Colonic mucosa (tissue), 4 donors: ENCODE measurements around the gene CALML6. TPM values are rescaled to one million over a fixed set of nuclear protein-coding genes. Genes with fewer than 3 reads are reported as not detected.

Experiments
- DNase-seq: peaks from one replicate; pipeline ENCODE4 v3.0.0-alpha.2; 2020
- H3K27ac ChIP-seq: fragments of 200-600 bp; one replicate; pipeline ENCODE4 v1.8.0; 2021
- H3K27me3 ChIP-seq: fragments of 200-600 bp; one replicate; pipeline ENCODE4 v1.8.0; 2021
- H3K36me3 ChIP-seq: fragments of 200-600 bp; one replicate; pipeline ENCODE4 v1.8.0; 2021
- H3K4me1 ChIP-seq: fragments of 200-600 bp; one replicate; pipeline ENCODE4 v1.8.0; 2021; ENCODE audit warnings: mild to moderate bottlenecking
- H3K4me3 ChIP-seq: fragments of 200-600 bp; one replicate; pipeline ENCODE4 v1.8.0; 2021
- H3K9ac ChIP-seq, 2 donors: one replicate each; pipeline ENCODE4 v1.7.0; 2013; ENCODE audit warnings: control low read depth in 2 of 2, low read depth in 2 of 2, low read length in 2 of 2
- H3K9me3 ChIP-seq: fragments of 200-600 bp; one replicate; pipeline ENCODE4 v1.8.0; 2021
- CTCF ChIP-seq: fragments of 200-600 bp; IDR thresholded peaks from one replicate; pipeline ENCODE4 v1.8.0; 2022; ENCODE audit warnings: antibody characterized with exemption, mild to moderate bottlenecking
- intact Hi-C: fragments of 100-400 bp; cut with DNase I; formaldehyde crosslinking; loops from one replicate; pipeline ENCODE4 v1.14.1; 2022
- total RNA-seq, 2 donors: library from RNA; stranded (reverse); fragmentation: NEBNext Ultra II Directional in 1 of 2; extraction: Animal tissue kit (Norgen Biotek cat#: 25700) in 1 of 2; gene quantifications; one replicate each; pipeline ENCODE4 v1.2.1, GENCODE V29; 2021
- donor health status: healthy.
- donor health status: DM: no; HTN: no; CAD: no.
- donor health status: DM: no; HTN: no; CAD: no.

Gene CALML6
- total RNA-seq, 2 donors from 2014 or later: 0.17 TPM; not detected in 1

GRCh38 chr1:1898246-1898933 lies 16.7 kb upstream of the CALML6 start:
- Histone ChIP-seq H3K4me3 (no peak overlapping the region), H3K4me1 (peaks cover 19% of the 10 kb centered on the region), H3K9me3 (no peaks in the 10 kb centered on the region), H3K27me3 (no peaks in the 10 kb centered on the region), H3K9ac (no peak overlapping the region), H3K27ac (no peak overlapping the region), H3K36me3 (no peaks in the 10 kb centered on the region)
- intact Hi-C loops: no loop called here
- TF ChIP-seq CTCF: no peak
- no peak for DNase-seq

GRCh38 chr1:1899266-1899966 lies 15.6 kb upstream of the CALML6 start:
- intact Hi-C loops: no loop called here
- no peaks in the 10 kb centered on the region for H3K27me3 ChIP-seq

GRCh38 chr1:1899967-1900327 lies 15.1 kb upstream of the CALML6 start:
- intact Hi-C loops: loop anchor here (10.0 kb wide), 1 partner anchor 45 kb away; no protein-coding TSS in a partner anchor
- TF ChIP-seq CTCF: no peak

More at GRCh38 chr1:1899266-1899966, 15.6 kb upstream of the CALML6 start:
- Histone ChIP-seq H3K36me3 (no peaks in the 10 kb centered on the region), H3K9ac (no peak overlapping the region), H3K4me1 (peaks cover 10% of the 10 kb centered on the region), H3K27ac (no peak overlapping the region), H3K9me3 (no peaks in the 10 kb centered on the region), H3K4me3 (no peak overlapping the region)
- no peak for DNase-seq
- no peak for TF ChIP-seq CTCF

GRCh38 chr1:1900883-1901640 lies 14.0 kb upstream of the CALML6 start:
- H3K4me3 ChIP-seq: no peak overlapping the region
- no peak for DNase-seq
- no peaks in the 10 kb centered on the region for H3K9me3 ChIP-seq
- H3K4me1 ChIP-seq: no peaks in the 10 kb centered on the region
- intact Hi-C loops: loop anchor here (10.0 kb wide), 1 partner anchor 46 kb away; no protein-coding TSS in a partner anchor
- no peaks in the 10 kb centered on the region for H3K27me3 ChIP-seq
- no peak for TF ChIP-seq CTCF
- no peak overlapping the region for H3K9ac ChIP-seq
- no peak overlapping the region for H3K27ac ChIP-seq
- no peaks in the 10 kb centered on the region for H3K36me3 ChIP-seq

More at GRCh38 chr1:1899967-1900327, 15.1 kb upstream of the CALML6 start:
- H3K9ac ChIP-seq: no peak overlapping the region
- no peak for DNase-seq
- no peaks in the 10 kb centered on the region for H3K27me3 ChIP-seq
- H3K27ac ChIP-seq: no peak overlapping the region
- H3K9me3 ChIP-seq: no peaks in the 10 kb centered on the region
- no peaks in the 10 kb centered on the region for H3K36me3 ChIP-seq
- H3K4me1 ChIP-seq: peaks cover 6% of the 10 kb centered on the region
- no peak overlapping the region for H3K4me3 ChIP-seq

- no peak overlapping the region for H3K27ac ChIP-seq
- no peak for DNase-seq
- intact Hi-C loops: loop anchor here (10.0 kb wide), 1 partner anchor 47 kb away; no protein-coding TSS in a partner anchor
- no peaks in the 10 kb centered on the region for H3K27me3 ChIP-seq
- no peaks in the 10 kb centered on the region for H3K36me3 ChIP-seq
- no peak for TF ChIP-seq CTCF
- H3K4me3 ChIP-seq: no peak overlapping the region
- no peaks in the 10 kb centered on the region for H3K4me1 ChIP-seq
- no peaks in the 10 kb centered on the region for H3K9me3 ChIP-seq
- no peak overlapping the region for H3K9ac ChIP-seq
Observed at GRCh38 chr1:1901641-1902294, 13.3 kb upstream of the CALML6 start.
